MM.1S (cell line): Measurements from ENCODE around the gene SPATA9.

Source experiments
- EZH2 ChIP-seq: fragments of 300-600 bp; sonication (generic); optimal IDR thresholded peaks from 2 replicates; pipeline ENCODE3; 2017; ENCODE audit warnings: low read depth, mild to moderate bottlenecking, antibody characterized with exemption, low read length, mixed read lengths
- TF ChIP-seq, protein P1 (sequence below): fragments of 300-600 bp; sonication (generic); IDR thresholded peaks from 2 replicates; pipeline ENCODE4 v1.5.1; 2016; ENCODE audit warnings: antibody characterized with exemption, low read length, mixed read lengths

DNA sequence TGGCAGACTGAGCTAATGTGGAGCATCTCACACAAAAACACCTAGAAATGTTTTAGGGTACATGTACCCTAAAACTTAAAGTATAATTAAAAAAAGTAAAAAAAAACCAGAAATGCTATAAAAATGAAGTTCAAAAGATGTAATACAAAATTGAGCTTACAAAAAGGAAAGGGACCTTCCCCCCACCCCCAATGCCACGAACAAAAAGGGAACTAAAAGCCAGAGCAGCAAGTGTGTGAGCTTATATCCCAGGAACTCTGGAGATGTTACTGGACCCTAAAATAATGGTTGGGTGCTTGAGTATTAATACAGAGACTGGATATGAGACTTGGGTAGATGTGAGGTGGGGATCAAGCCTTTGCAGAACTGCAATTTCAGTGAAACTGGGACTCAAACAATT, 11.0 kb downstream of the SPATA9 start:
- TF ChIP-seq, protein P1, sequence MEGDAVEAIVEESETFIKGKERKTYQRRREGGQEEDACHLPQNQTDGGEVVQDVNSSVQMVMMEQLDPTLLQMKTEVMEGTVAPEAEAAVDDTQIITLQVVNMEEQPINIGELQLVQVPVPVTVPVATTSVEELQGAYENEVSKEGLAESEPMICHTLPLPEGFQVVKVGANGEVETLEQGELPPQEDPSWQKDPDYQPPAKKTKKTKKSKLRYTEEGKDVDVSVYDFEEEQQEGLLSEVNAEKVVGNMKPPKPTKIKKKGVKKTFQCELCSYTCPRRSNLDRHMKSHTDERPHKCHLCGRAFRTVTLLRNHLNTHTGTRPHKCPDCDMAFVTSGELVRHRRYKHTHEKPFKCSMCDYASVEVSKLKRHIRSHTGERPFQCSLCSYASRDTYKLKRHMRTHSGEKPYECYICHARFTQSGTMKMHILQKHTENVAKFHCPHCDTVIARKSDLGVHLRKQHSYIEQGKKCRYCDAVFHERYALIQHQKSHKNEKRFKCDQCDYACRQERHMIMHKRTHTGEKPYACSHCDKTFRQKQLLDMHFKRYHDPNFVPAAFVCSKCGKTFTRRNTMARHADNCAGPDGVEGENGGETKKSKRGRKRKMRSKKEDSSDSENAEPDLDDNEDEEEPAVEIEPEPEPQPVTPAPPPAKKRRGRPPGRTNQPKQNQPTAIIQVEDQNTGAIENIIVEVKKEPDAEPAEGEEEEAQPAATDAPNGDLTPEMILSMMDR, result no peak
- TF ChIP-seq EZH2, result no peak
